A549 (cell line): ENCODE results near the gene COQ10A. TPM values are rescaled to one million over a fixed set of nuclear protein-coding genes. Genes with fewer than 3 reads are reported as not detected.

Experiments used
- ATAC-seq, 2 experiments: fragments of 200-7000 bp in 1 of 2; fragments of >200 bp in 1 of 2; cut with Nextera tagmentation in 1 of 2; cut with Tn5 transposase in 1 of 2; 3 replicates each; pipeline versions ENCODE4 v1.8.0 to v1.9.1; 2018 to 2020; ENCODE audit warnings: mild to moderate bottlenecking in 1 of 2, moderate library complexity in 1 of 2
- CTCF ChIA-PET: fragments of 300-600 bp; sonication (Branson Sonifier 250); formaldehyde crosslinking; extraction: SDS; loops from one replicate; lab custom pipeline; 2021; ENCODE audit warnings: antibody characterized with exemption, inconsistent platforms; lab: Yijun Ruan, JAX
- POLR2A ChIA-PET: fragments of 350-600 bp; formaldehyde crosslinking; extraction: SDS; loops from one replicate; lab custom pipeline; 2021; ENCODE audit warnings: antibody characterized with exemption, inconsistent platforms; lab: Yijun Ruan, JAX
- DNase-seq, 2 experiments: peaks; one replicate each; pipeline versions ENCODE4 v3.0.0 to v3.0.0-alpha.2; 2011 to 2016; ENCODE audit warnings: low read depth in 1 of 2, low spot score in 1 of 2
- FAIRE-seq: peaks from 2 replicates; lab custom pipeline; 2011; peaks lifted over from hg19 to GRCh38; lab: Jason Lieb, UNC
- H3K27ac ChIP-seq, 2 experiments: fragments of >200 bp; sonication (Bioruptor Twin); formaldehyde crosslinking; 3 replicates each; pipeline ENCODE4 v1.5.1; 2016 to 2017
- H3K4me1 ChIP-seq: fragments of >200 bp; sonication (Bioruptor Twin); formaldehyde crosslinking; 3 replicates; pipeline ENCODE4 v1.6.1; 2016
- H3K4me2 ChIP-seq: fragments of >200 bp; sonication (Bioruptor Twin); formaldehyde crosslinking; 3 replicates; pipeline ENCODE4 v1.6.1; 2016
- H3K4me3 ChIP-seq: fragments of >200 bp; sonication (Bioruptor Twin); formaldehyde crosslinking; 3 replicates; pipeline ENCODE4 v1.5.1; 2016
- H3K9me3 ChIP-seq: fragments of >200 bp; sonication (Bioruptor Twin); formaldehyde crosslinking; 3 replicates; pipeline ENCODE4 v1.6.1; 2016
- BHLHE40 ChIP-seq: IDR thresholded peaks from 2 replicates; pipeline ENCODE4 v1.6.1; 2012; ENCODE audit warnings: low read depth, low read length, inconsistent platforms
- CEBPB ChIP-seq, 2 experiments: fragments of >200 bp in 1 of 2; sonication (Bioruptor Twin) in 1 of 2; formaldehyde crosslinking in 1 of 2; IDR thresholded peaks; 2 replicates each; pipeline ENCODE4 v1.6.1; 2012 to 2016
- ESRRA ChIP-seq: fragments of 150-350 bp; IDR thresholded peaks from 2 replicates; pipeline ENCODE4 v1.6.1; 2014; ENCODE audit warnings: mild to moderate bottlenecking, low read length, borderline replicate concordance
- FOSB ChIP-seq: fragments of 250-450 bp; sonication (Bioruptor Pico); IDR thresholded peaks from 2 replicates; pipeline ENCODE4 v1.5.0; 2020; ENCODE audit warnings: mild to moderate bottlenecking, moderate library complexity
- GATA3 ChIP-seq: IDR thresholded peaks from 2 replicates; pipeline ENCODE4 v1.6.1; 2012; ENCODE audit warnings: borderline replicate concordance
- HDAC2 ChIP-seq: fragments of 200-600 bp; sonication (generic); IDR thresholded peaks from 2 replicates; pipeline ENCODE4 v1.6.1; 2016
- HOXA7 ChIP-seq: fragments of 250-450 bp; sonication (Bioruptor Pico); IDR thresholded peaks from 2 replicates; pipeline ENCODE4 v1.5.0; 2020; ENCODE audit warnings: mild to moderate bottlenecking, moderate library complexity
- HOXB13 ChIP-seq: fragments of 250-450 bp; sonication (Bioruptor Pico); IDR thresholded peaks from 2 replicates; pipeline ENCODE4 v1.5.0; 2020; ENCODE audit warnings: low read depth, mild to moderate bottlenecking, moderate library complexity
- HOXB5 ChIP-seq: fragments of 250-450 bp; sonication (Bioruptor Pico); IDR thresholded peaks from 2 replicates; pipeline ENCODE4 v1.5.0; 2020; ENCODE audit warnings: mild to moderate bottlenecking, moderate library complexity
- NPAS2 ChIP-seq: fragments of 250-450 bp; sonication (Bioruptor Pico); IDR thresholded peaks from 2 replicates; pipeline ENCODE4 v1.8.0; 2022; ENCODE audit warnings: mild to moderate bottlenecking, moderate library complexity, borderline replicate concordance
- POLR2AphosphoS2 ChIP-seq: conservative IDR thresholded peaks from 2 replicates; pipeline ENCODE4 v1.6.1; 2012; ENCODE audit warnings: low read length, improper control_type of control experiment, inconsistent platforms
- RAD21 ChIP-seq, 2 experiments: fragments of >200 bp in 1 of 2; sonication (Bioruptor Twin) in 1 of 2; formaldehyde crosslinking in 1 of 2; IDR thresholded peaks in 1 of 2; conservative IDR thresholded peaks in 1 of 2; 2 replicates in 1 of 2; 3 replicates in 1 of 2; pipeline ENCODE4 v1.6.1; 2012 to 2018; ENCODE audit warnings: inconsistent platforms in 1 of 2
- REST ChIP-seq: fragments of 200-600 bp; sonication (generic); IDR thresholded peaks from 2 replicates; pipeline ENCODE4 v1.6.1; 2016; ENCODE audit warnings: antibody characterized with exemption, mild to moderate bottlenecking, moderate library complexity
- RFX5 ChIP-seq: fragments of 450-650 bp; IDR thresholded peaks from 2 replicates; pipeline ENCODE4 v1.7.1; 2014; ENCODE audit warnings: antibody characterized with exemption, mild to moderate bottlenecking, moderate library complexity
- ZFP36 ChIP-seq: fragments of 450-650 bp; IDR thresholded peaks from 2 replicates; pipeline ENCODE4 v1.6.1; 2014; ENCODE audit warnings: borderline replicate concordance; ENCODE audit not compliant: partially characterized antibody
- ZNF302 ChIP-seq: fragments of 250-450 bp; sonication (Bioruptor Pico); IDR thresholded peaks from 2 replicates; pipeline ENCODE4 v1.9.0; 2021; ENCODE audit warnings: inconsistent platforms, mild to moderate bottlenecking, moderate library complexity
- WGBS: methylation state at CpG from one replicate; pipeline ENCODE4 v1.1.6; 2017; ENCODE audit errors: missing lambda C conversion rate; 5-methylcytosine and 5-hydroxymethylcytosine counted together
- polyA plus RNA-seq, 4 experiments: library from polyadenylated mRNA; depleted of rRNA in 3 of 4; stranded (reverse); fragments of >200 nt; fragmentation: RNase III in 1 of 4; extraction: RNeasy Plus Mini Kit Qiagen cat#74134 plus additional on column Dnase treatment in 1 of 4; gene quantifications; 2 replicates in 3 of 4; 3 replicates in 1 of 4; pipeline ENCODE4 v1.2.3, GENCODE V29; 2011 to 2017
- TF ChIP-seq, protein P1 (sequence below): fragments of >200 bp; sonication (Bioruptor Twin); formaldehyde crosslinking; IDR thresholded peaks from 2 replicates; pipeline ENCODE4 v1.6.1; 2016
- TF ChIP-seq, protein P2 (sequence below): IDR thresholded peaks from 2 replicates; pipeline ENCODE4 v1.6.1; 2012
- TF ChIP-seq, protein P3 (sequence below): IDR thresholded peaks from 2 replicates; pipeline ENCODE4 v1.6.1; 2012; ENCODE audit warnings: low read depth, borderline replicate concordance

The COQ10A gene
- polyA plus RNA-seq, 2 of the 4 experiments (the other 2 are of a cell fraction), result 23.5 to 40.9 TPM

GRCh38 chr12:56224954-56225353, 41.8 kb upstream of the COQ10A start:
- TF ChIP-seq CEBPB (IDR thresholded peaks at IDR 0.05), result no peak
- TF ChIP-seq REST, result peak; percentile 71
- H3K27ac ChIP-seq, result peak overlapping the region; percentile 80 to 91
- ChIA-PET CTCF (interaction anchor here (0.5 to 2.6 kb wide), 5 partner anchors 11 to 827 kb away, joined by 3 to 9 read pairs (median 3); no protein-coding TSS in a partner anchor), POLR2A (no interaction called here)
- DNase-seq (no peak), FAIRE-seq (no peak), ATAC-seq (no peak)
- H3K9me3 ChIP-seq, result no peaks in the 10 kb centered on the region
- peak overlapping the region; percentile 66 for H3K4me3 ChIP-seq
- H3K4me1 ChIP-seq, result peaks cover 27% of the 10 kb centered on the region
- 64% methylated on average over 11 of the region's 11 CpGs for WGBS
- H3K4me2 ChIP-seq, result peak overlapping the region; percentile 87

DNA sequence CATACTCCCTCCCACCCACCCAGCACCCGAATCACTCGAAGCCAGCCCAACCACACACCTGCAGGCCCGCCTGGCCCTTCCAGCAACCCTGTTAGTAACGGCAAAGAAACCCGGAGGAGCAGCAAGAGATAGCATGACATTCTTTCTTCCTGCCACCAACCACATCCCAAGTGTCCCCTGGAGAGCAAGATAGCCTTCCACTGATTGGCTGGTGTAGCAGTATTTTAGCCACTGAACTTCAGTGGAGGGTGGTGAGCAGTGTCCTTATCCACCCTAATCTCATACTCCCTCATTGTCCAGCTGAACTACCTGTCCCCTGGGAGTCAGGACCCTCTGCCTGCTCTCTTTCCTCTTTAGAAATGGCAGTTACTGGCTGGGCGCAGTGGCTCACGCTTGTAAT, 37.7 kb upstream of the COQ10A start:
- Histone ChIP-seq H3K4me3 (no peak overlapping the region), H3K4me2 (no peak overlapping the region), H3K27ac (no peak overlapping the region), H3K9me3 (no peaks in the 10 kb centered on the region), H3K4me1 (peaks cover 16% of the 10 kb centered on the region)
- TF ChIP-seq GATA3 (no peak), NPAS2 (no peak), FOSB (CRISPR knock-in tag) (no peak)
- TF ChIP-seq, protein P1, sequence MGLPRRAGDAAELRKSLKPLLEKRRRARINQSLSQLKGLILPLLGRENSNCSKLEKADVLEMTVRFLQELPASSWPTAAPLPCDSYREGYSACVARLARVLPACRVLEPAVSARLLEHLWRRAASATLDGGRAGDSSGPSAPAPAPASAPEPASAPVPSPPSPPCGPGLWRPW, result no peak
- ChIA-PET CTCF (interaction anchor here (1.7 kb wide), 1 partner anchor 27 kb away, joined by 5 read pairs; no protein-coding TSS in a partner anchor), POLR2A (no interaction called here)
- FAIRE-seq (no peak), ATAC-seq (no peak), DNase-seq (no peak)
- WGBS, result 96% methylated on average over 4 of the region's 7 CpGs

GRCh38 chr12:56229916-56230431, 36.8 kb upstream of the COQ10A start, which contains the start of gene SLC39A5:
Gene SLC39A5 (plus strand): TSS chr12:56230051. CDS start chr12:56231275, 1,224 bp downstream.
- FAIRE-seq (no peak), DNase-seq (no peak), ATAC-seq (no peak)
- Histone ChIP-seq H3K4me3 (no peak within 1 kb of the TSS), H3K27ac (no peak within 1 kb of the TSS), H3K4me2 (0 out of 3 replicates have a peak within 1 kb of the TSS, but pooled peaks have one; percentile 22), H3K9me3 (no peaks in the 10 kb centered on the region), H3K4me1 (peaks cover 14% of the 10 kb centered on the region)
- 94% methylated on average over 4 of the region's 4 CpGs for WGBS
- ChIA-PET POLR2A (interaction anchor here (1.9 kb wide), 1 partner anchor 8 kb away, joined by 6 read pairs; the partner anchor contains the start of gene RNF41), CTCF (interaction anchor here (2.5 kb wide), 1 partner anchor 40 kb away, joined by 11 read pairs; the partner anchor contains the start of gene SMARCC2)
- TF ChIP-seq HOXB13 (CRISPR knock-in tag), result no peak
- TF ChIP-seq, protein P2, sequence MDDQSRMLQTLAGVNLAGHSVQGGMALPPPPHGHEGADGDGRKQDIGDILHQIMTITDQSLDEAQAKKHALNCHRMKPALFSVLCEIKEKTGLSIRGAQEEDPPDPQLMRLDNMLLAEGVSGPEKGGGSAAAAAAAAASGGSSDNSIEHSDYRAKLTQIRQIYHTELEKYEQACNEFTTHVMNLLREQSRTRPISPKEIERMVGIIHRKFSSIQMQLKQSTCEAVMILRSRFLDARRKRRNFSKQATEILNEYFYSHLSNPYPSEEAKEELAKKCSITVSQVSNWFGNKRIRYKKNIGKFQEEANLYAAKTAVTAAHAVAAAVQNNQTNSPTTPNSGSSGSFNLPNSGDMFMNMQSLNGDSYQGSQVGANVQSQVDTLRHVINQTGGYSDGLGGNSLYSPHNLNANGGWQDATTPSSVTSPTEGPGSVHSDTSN, result no peak
- no peak for TF ChIP-seq GATA3
- TF ChIP-seq, protein P1, result no peak
- TF ChIP-seq ZFP36, result no peak
- TF ChIP-seq ZNF302 (CRISPR knock-in tag), result no peak
- no peak for TF ChIP-seq POLR2AphosphoS2
- no peak for TF ChIP-seq BHLHE40
- no peak for TF ChIP-seq ESRRA
- TF ChIP-seq, protein P3, sequence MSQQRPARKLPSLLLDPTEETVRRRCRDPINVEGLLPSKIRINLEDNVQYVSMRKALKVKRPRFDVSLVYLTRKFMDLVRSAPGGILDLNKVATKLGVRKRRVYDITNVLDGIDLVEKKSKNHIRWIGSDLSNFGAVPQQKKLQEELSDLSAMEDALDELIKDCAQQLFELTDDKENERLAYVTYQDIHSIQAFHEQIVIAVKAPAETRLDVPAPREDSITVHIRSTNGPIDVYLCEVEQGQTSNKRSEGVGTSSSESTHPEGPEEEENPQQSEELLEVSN, result no peak
- TF ChIP-seq RFX5, result no peak
- no peak for TF ChIP-seq HOXB5 (CRISPR knock-in tag)
- TF ChIP-seq RAD21 (conservative IDR thresholded peaks at IDR 0.05 in 1 of 2, IDR thresholded peaks at IDR 0.05 in 1 of 2), result no peak
- TF ChIP-seq NPAS2, result no peak
- TF ChIP-seq HOXA7, result no peak
- TF ChIP-seq HDAC2, result no peak
